Measurements from ENCODE around the gene TMEM50A. TPM values are rescaled to one million over a fixed set of nuclear protein-coding genes. Genes with fewer than 3 reads are reported as not detected.
"Not testable (repeated sequence)": the region's sequence is repeated elsewhere in the genome, so short reads cannot be mapped to it uniquely, and the experiment has no call there.

The TMEM50A gene
- total RNA-seq, 1 donor from 2014 or later: 26.5 TPM

GRCh38 chr1:25329950-25330349 is 8.2 kb upstream of the TMEM50A start:
- peak; percentile 79 for ATAC-seq
- not testable (repeated sequence) for DNase-seq (ENCODE audit: low spot score)

GRCh38 chr1:25336922-25337354 is 1.2 kb upstream of the TMEM50A start:
- ATAC-seq (peak; percentile 68), DNase-seq (ENCODE audit: low spot score) (peak; percentile 54)

GRCh38 chr1:25337483-25338187 is 499 bp upstream of the TMEM50A start:
- ATAC-seq (peak; percentile 87), DNase-seq (ENCODE audit: low spot score) (peak; percentile 51)

GRCh38 chr1:25338986-25339385 is 852 bp downstream of the TMEM50A start:
- no peak for ATAC-seq

GRCh38 chr1:25341746-25342145 is 3.6 kb downstream of the TMEM50A start:
- DNase-seq (ENCODE audit: low spot score): peak; percentile 18
- ATAC-seq: no peak

More at GRCh38 chr1:25338986-25339385, 852 bp downstream of the TMEM50A start:
- no peak for DNase-seq (ENCODE audit: low spot score)

GRCh38 chr1:25342846-25343245 is 4.7 kb downstream of the TMEM50A start:
- ATAC-seq (no peak), DNase-seq (ENCODE audit: low spot score) (no peak)

GRCh38 chr1:25343872-25344271 is 5.7 kb downstream of the TMEM50A start:
- DNase-seq (ENCODE audit: low spot score) (peak; percentile 26), ATAC-seq (no peak)

GRCh38 chr1:25347556-25347955 is 9.4 kb downstream of the TMEM50A start:
- DNase-seq (ENCODE audit: low spot score): no peak
- ATAC-seq: peak; percentile 60

GRCh38 chr1:25349606-25350005 is 11.5 kb downstream of the TMEM50A start:
- ATAC-seq: no peak

GRCh38 chr1:25355841-25356395 is 17.8 kb downstream of the TMEM50A start:
- DNase-seq (ENCODE audit: low spot score): no peak
- ATAC-seq: peak; percentile 80

More at GRCh38 chr1:25349606-25350005, 11.5 kb downstream of the TMEM50A start:
- DNase-seq (ENCODE audit: low spot score): no peak

GRCh38 chr1:25356441-25356840 is 18.3 kb downstream of the TMEM50A start:
- no peak for DNase-seq (ENCODE audit: low spot score)
- peak; percentile 49 for ATAC-seq

GRCh38 chr1:25356848-25357247 is 18.7 kb downstream of the TMEM50A start:
- DNase-seq (ENCODE audit: low spot score) (no peak), ATAC-seq (no peak)

GRCh38 chr1:25360596-25361581 is 22.8 kb downstream of the TMEM50A start:
- ATAC-seq (no peak), DNase-seq (ENCODE audit: low spot score) (no peak)

- DNase-seq (ENCODE audit: low spot score): no peak
- no peak for ATAC-seq
Observed at GRCh38 chr1:25361901-25362300, 23.8 kb downstream of the TMEM50A start.

GRCh38 chr1:25362634-25363559 is 24.8 kb downstream of the TMEM50A start:
- not testable (repeated sequence) for DNase-seq (ENCODE audit: low spot score)
- peak; percentile 50 for ATAC-seq

- DNase-seq (ENCODE audit: low spot score) (no peak), ATAC-seq (peak; percentile 29)
Observed at GRCh38 chr1:25369241-25369640, 31.1 kb downstream of the TMEM50A start.

- DNase-seq (ENCODE audit: low spot score); ATAC-seq: not testable (repeated sequence)
Observed at GRCh38 chr1:25369691-25370271, 31.6 kb downstream of the TMEM50A start.

GRCh38 chr1:25371757-25372156 is 33.6 kb downstream of the TMEM50A start:
- DNase-seq (ENCODE audit: low spot score); ATAC-seq: not testable (repeated sequence)

GRCh38 chr1:25378367-25378766 is 40.2 kb downstream of the TMEM50A start:
- ATAC-seq; DNase-seq (ENCODE audit: low spot score): not testable (repeated sequence)

GRCh38 chr1:25382543-25382942 is 44.4 kb downstream of the TMEM50A start:
- not testable (repeated sequence) for ATAC-seq; DNase-seq (ENCODE audit: low spot score)

Data from left lobe of liver (tissue), 2 donors.